ENCODE results near the gene ZNF587. TPM values are rescaled to one million over a fixed set of nuclear protein-coding genes. Genes with fewer than 3 reads are reported as not detected.

The ZNF587 gene
- total and polyA plus RNA-seq, 2 experiments from 2014 or later = 8.8 to 36.8 TPM

DNA sequence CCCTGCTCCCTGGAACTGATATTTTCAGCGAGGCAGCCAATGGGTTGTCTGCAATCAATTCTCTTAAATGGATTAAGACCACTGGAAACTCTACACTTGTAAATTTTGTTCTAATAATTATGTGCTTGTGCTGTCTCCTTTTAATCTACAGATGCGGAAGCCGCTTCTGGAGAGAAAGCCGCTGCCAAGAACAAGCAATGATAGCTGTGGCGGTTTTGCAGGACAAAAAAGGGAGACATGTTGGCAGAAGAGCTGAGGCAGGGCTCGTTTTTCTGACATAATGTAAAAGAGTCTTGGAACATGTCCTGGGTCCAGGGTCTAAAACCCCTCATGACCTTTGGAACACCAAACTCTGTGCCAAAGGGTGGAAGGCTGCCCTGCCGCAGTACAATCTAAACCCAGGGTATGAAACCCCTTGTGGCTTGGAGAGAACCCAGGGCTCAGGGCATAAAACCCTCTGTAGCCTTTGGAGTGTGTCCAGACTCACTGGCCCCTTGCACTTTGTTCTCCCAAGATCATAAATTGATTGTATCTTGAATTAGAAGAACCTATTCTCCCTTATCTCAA is 54.0 kb downstream of the ZNF587 start:
- H3K4me1 ChIP-seq (ENCODE audit: insufficient read depth) = peaks cover 5% of the 10 kb centered on the region
- no peaks in the 10 kb centered on the region for H3K9me2 ChIP-seq (replicated peaks; ENCODE audit: insufficient read depth)
- H3K79me2 ChIP-seq = peaks cover 4% of the 10 kb centered on the region
- TF ChIP-seq CTCF (IDR thresholded peaks at IDR 0.05; ENCODE audit: poor library complexity) = no peak
- TF ChIP-seq EZH2 (IDR thresholded peaks at IDR 0.05; ENCODE audit: borderline replicate concordance) = no peak
- TF ChIP-seq EZH2phosphoT487 (IDR thresholded peaks at IDR 0.05; ENCODE audit: low read depth, severe bottlenecking, unreplicated experiment) = no peak
- no peaks in the 10 kb centered on the region for H3K27me3 ChIP-seq
- no peak for DNase-seq (ENCODE audit: low spot score)
- H3K9me3 ChIP-seq (ENCODE audit: low read depth) = no peaks in the 10 kb centered on the region
- H3K27ac ChIP-seq = no peak overlapping the region
- no peak overlapping the region for H3K4me2 ChIP-seq
- no peaks in the 10 kb centered on the region for H4K20me1 ChIP-seq (ENCODE audit: insufficient read depth, poor library complexity, severe bottlenecking)
- H3K36me3 ChIP-seq (replicated peaks; ENCODE audit: insufficient read depth, low read depth) = no peaks in the 10 kb centered on the region
- H3K4me3 ChIP-seq = no peak overlapping the region
- 79% methylated on average over 7 of the region's 7 CpGs for WGBS (ENCODE audit: low lambda C conversion rate, missing lambda C conversion rate)
- no peak overlapping the region for H2AFZ ChIP-seq

DNA sequence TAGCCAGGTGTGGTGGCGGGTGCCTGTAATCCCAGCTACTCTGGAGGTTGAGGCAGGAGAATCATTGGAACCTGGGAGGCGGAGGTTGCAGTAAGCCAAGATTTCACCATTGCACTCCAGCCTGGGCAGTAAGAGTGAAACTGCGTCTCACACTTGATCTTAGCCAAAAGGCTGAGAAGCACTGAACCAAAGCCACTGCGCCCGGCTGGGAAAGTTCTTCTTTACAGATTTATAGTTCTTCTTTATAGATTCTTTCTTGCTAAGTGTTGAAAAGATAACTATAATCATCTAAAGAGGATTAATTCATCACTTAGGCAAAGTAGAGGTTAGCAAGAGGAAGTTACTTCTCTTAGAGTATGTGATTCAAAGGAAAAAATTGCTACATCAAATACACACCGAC is 55.6 kb downstream of the ZNF587 start:
- H3K36me3 ChIP-seq (replicated peaks; ENCODE audit: insufficient read depth, low read depth) = no peaks in the 10 kb centered on the region
- no peak overlapping the region for H3K27ac ChIP-seq
- peaks cover 5% of the 10 kb centered on the region for H3K4me1 ChIP-seq (ENCODE audit: insufficient read depth)
- H3K27me3 ChIP-seq = no peaks in the 10 kb centered on the region
- no peak overlapping the region for H3K4me2 ChIP-seq
- WGBS (ENCODE audit: low lambda C conversion rate, missing lambda C conversion rate) = 85% methylated on average over 6 of the region's 6 CpGs
- H4K20me1 ChIP-seq (ENCODE audit: insufficient read depth, poor library complexity, severe bottlenecking) = no peaks in the 10 kb centered on the region
- no peaks in the 10 kb centered on the region for H3K9me3 ChIP-seq (ENCODE audit: low read depth)
- H3K4me3 ChIP-seq = no peak overlapping the region
- H2AFZ ChIP-seq = no peak overlapping the region
- TF ChIP-seq EZH2 (IDR thresholded peaks at IDR 0.05; ENCODE audit: borderline replicate concordance) (no peak), EZH2phosphoT487 (IDR thresholded peaks at IDR 0.05; ENCODE audit: low read depth, severe bottlenecking, unreplicated experiment) (no peak), CTCF (IDR thresholded peaks at IDR 0.05; ENCODE audit: poor library complexity) (no peak)
- H3K9me2 ChIP-seq (replicated peaks; ENCODE audit: insufficient read depth) = no peaks in the 10 kb centered on the region
- peaks cover 4% of the 10 kb centered on the region for H3K79me2 ChIP-seq
- DNase-seq (ENCODE audit: low spot score) = no peak

DNA sequence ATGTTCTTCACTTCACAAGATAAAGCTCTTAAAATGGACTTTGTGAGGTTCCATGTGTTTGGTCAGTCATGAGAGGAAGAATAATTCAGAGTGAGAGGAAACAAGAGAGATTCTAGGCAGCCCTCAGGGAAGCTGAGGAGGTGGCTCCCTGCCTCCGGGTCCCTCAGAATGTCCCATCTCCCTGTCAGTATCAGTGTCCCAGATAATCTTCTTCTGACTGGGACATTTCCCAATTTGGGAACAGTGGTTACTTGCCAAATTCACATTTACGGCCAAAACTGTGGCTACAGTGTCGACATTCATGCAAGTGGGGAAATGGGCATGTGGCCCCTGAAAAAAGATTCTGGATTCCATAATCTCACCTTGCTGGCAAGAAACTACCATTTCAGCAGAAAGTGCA is 57.7 kb downstream of the ZNF587 start:
- Histone ChIP-seq H3K9me3 (ENCODE audit: low read depth) (no peaks in the 10 kb centered on the region), H3K27ac (no peak overlapping the region), H2AFZ (no peak overlapping the region), H4K20me1 (ENCODE audit: insufficient read depth, poor library complexity, severe bottlenecking) (no peaks in the 10 kb centered on the region), H3K79me2 (peaks cover 8% of the 10 kb centered on the region), H3K4me3 (no peak overlapping the region), H3K4me2 (no peak overlapping the region), H3K27me3 (no peaks in the 10 kb centered on the region), H3K9me2 (replicated peaks; ENCODE audit: insufficient read depth) (no peaks in the 10 kb centered on the region), H3K36me3 (replicated peaks; ENCODE audit: insufficient read depth, low read depth) (no peaks in the 10 kb centered on the region), H3K4me1 (ENCODE audit: insufficient read depth) (peaks cover 5% of the 10 kb centered on the region)
- WGBS (ENCODE audit: low lambda C conversion rate, missing lambda C conversion rate) = 95% methylated on average over 3 of the region's 3 CpGs
- TF ChIP-seq EZH2 (IDR thresholded peaks at IDR 0.05; ENCODE audit: borderline replicate concordance) = no peak
- no peak for TF ChIP-seq EZH2phosphoT487 (IDR thresholded peaks at IDR 0.05; ENCODE audit: low read depth, severe bottlenecking, unreplicated experiment)
- no peak for TF ChIP-seq CTCF (IDR thresholded peaks at IDR 0.05; ENCODE audit: poor library complexity)
- no peak for DNase-seq (ENCODE audit: low spot score)
